GM21786 (cell line): ENCODE measurements around the gene ZNF208.
"Not testable (repeated sequence)": the region's sequence is repeated elsewhere in the genome, so short reads cannot be mapped to it uniquely, and the experiment has no call there.

ENCODE experiments used
- ATAC-seq: cut with Tn5 transposase; IDR thresholded peaks from one replicate; pipeline ENCODE4 v1.9.1; 2021; ENCODE audit not compliant: unreplicated experiment

Gene ZNF208

GRCh38 chr19:21885516-21885915, 125.2 kb downstream of the ZNF208 start:
- ATAC-seq: not testable (repeated sequence)

GRCh38 chr19:21884786-21885185, 126.0 kb downstream of the ZNF208 start:
- not testable (repeated sequence) for ATAC-seq

GRCh38 chr19:21883516-21883915, 127.2 kb downstream of the ZNF208 start:
- ATAC-seq: no peak
